Raji (cell line): ENCODE measurements around the gene PDGFB.

Experiments used
- POLR2A ChIP-seq: IDR thresholded peaks from 2 replicates; pipeline ENCODE4 v1.6.1; 2011; ENCODE audit warnings: low read depth, low read length, control low read depth; ENCODE audit not compliant: insufficient read depth

The PDGFB gene

GRCh38 chr22:39215426-39216142 is 29.2 kb downstream of the PDGFB start:
- no peak for TF ChIP-seq POLR2A

- TF ChIP-seq POLR2A: no peak
Observed at GRCh38 chr22:39215070-39215396, 29.7 kb downstream of the PDGFB start.

GRCh38 chr22:39214383-39215069 is 30.3 kb downstream of the PDGFB start:
- no peak for TF ChIP-seq POLR2A

DNA sequence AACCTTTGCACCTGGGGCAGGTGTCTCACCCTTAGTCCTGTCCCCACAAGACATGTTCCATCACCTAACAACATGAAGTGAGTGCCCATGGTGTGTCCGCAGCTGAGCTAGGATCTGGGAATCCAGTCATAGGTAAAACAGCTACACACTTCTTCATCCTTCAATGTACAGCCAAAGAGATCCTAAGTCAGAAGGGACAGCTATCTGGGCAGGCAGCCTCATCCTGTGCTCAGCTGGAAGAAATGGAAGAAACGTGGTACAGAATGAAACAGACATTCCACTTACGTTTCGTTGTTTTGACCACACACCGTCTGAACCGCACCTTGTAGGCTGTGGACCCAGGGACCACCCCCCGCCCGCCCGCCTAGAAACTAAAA is 30.8 kb downstream of the PDGFB start:
- TF ChIP-seq POLR2A: no peak

DNA sequence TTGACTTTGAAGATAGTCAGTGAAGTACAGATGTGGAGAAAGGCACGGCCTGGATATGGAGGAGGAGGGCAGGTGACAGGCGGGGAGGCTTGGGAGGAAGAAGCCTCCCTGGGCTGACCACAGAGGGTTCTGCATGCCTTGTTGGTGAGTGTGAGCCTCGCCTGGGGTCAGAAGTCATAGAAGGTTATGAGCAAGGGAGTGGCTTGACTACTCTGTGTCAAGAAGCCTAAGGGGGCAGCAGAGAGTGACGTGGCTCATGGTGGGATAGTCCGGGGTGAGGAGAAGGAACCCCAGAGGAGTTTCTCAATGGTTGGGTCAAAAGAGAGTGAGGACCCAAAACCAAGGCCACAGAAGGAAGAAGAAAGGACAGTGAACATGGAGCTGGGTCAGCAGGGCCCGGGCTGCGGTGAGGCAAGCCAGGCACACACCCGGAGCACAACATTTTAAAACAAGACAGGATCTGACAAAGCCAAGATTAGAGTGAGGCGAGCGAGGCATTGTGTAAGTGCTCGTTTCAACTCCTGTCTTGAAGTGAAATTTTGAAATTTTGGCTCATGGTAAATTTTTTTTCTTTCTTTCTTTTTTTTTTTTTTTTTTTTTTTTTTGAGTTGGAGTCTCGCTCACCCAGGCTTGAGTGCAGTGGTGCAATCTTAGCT is 31.9 kb downstream of the PDGFB start:
- no peak for TF ChIP-seq POLR2A

GRCh38 chr22:39209756-39210155 is 35.0 kb downstream of the PDGFB start:
- no peak for TF ChIP-seq POLR2A

DNA sequence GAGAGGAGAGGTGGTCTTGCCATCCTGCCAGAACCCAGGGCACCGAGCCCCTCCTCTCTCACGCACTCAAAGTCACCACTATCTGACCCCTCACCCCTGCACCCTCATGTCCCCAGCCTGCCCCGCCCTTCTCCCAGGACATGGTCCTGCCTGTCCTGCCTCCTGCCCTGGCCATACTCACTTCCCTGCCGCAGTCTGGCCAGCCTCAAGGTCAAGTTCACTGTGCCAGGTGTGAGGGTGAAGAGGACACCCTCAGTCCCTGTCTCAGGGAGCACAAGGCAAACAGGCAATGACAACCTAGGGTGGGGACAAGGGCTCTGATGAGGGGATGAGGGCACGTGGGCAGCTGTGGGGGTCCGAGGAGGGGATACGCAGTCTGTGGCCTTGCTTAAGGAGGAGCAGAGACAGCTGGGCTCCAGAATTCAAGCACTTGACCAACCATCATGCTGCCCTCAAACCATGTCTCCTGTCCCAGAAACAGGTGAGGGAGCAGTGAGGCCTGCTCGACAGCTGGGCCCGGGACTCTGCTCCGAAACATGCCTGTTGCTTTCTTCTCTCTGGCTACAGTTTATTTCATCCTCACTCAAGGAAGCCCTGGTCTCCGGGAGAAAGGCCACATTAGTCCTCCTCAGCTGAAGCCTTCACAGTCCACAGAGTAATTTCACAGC is 36.6 kb downstream of the PDGFB start:
- no peak for TF ChIP-seq POLR2A

GRCh38 chr22:39207141-39208012 is 37.4 kb downstream of the PDGFB start:
- TF ChIP-seq POLR2A: no peak

DNA sequence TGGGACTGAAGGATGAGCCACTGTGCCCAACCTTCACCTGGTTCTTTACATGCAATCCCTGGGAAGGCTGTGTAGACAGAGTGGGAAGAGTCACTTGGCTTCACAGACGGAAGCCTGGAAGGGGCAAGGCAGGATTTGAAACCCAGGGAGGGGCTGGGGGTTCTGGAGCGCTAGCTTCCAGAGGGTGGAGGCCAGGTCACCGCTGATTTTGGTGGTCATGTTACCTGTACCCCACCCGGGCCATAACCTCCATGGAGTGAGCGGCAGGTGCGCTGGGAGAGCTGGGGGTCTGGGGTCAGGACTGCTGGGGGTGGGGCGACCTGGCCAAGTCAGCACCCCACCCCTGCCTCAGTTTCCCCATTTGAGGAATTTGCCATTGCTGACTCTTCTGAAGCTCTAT is 38.3 kb downstream of the PDGFB start:
- TF ChIP-seq POLR2A: no peak

DNA sequence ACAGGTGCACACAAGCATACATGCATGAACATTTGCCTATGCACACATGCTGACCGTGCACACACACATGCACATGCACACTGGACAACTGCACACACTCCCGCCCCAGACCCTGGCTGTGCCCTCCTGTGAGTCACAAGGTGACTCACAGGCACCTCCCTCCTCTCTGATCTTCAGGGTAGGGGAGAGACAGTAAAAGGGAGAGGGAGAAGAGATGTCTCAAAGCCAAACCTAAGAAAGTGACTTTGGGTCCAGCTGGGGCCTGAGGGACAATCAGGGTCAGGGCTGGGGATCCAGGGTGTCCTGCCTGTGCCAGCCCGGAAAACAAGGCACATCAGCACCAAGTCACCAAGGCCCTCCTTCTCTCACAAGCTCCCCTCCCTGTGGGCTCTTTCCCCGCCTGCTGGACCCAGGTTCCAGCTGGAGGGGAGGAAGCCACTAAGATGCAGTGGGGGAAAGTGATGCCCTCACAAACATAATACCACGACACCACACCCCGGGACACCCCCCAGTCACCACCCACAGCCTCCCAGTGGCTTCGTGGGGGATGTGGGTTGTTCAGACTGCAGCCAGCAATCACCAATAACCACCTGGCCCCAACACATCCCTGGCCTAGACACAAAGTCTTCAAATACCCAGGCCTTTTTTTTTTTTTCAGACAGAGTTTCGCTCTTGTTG is 39.3 kb downstream of the PDGFB start:
- TF ChIP-seq POLR2A: no peak

DNA sequence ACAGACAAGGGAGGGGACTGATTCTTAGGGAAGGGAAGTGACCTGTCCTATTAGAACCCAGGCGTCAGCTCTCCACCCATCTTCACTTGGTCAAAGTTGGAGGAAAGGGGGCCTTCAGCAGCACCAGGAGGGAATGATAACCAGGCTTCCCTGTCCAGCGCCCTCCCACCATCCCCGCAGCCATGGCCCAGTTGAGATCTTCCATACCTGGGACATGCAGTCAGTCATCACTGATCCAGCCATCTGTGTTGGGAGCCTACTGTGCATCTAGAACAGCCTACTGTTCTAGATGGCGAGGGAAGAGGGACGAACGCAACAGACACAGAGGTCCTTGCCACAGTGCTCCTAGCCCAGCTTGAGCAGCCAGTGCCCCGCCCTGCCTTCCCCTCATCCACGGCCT is 40.6 kb downstream of the PDGFB start:
- TF ChIP-seq POLR2A: no peak

GRCh38 chr22:39197578-39197977 is 47.2 kb downstream of the PDGFB start:
- no peak for TF ChIP-seq POLR2A

DNA sequence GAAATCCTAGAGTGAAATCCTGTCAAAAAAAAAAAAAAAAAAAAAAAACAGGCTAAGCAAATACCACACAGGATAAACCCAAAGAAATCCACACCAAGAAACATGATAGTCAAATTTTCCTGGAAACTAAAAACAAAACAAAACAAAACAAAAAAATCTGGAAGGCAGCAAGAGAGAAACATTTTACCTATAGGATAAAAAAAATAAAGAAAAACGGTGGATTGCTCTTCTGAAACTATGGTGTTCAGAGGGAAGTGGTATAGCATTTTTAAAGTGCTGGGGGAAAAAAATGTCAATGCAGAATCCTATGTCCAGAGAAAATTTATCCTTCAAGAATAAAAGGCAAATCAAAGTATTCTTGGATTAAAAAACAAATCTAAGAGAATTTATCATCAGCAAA is 50.7 kb downstream of the PDGFB start:
- TF ChIP-seq POLR2A: no peak

GRCh38 chr22:39188809-39189208 is 56.0 kb downstream of the PDGFB start:
- no peak for TF ChIP-seq POLR2A
